ENCODE measurements around the gene NUP62.

DNA sequence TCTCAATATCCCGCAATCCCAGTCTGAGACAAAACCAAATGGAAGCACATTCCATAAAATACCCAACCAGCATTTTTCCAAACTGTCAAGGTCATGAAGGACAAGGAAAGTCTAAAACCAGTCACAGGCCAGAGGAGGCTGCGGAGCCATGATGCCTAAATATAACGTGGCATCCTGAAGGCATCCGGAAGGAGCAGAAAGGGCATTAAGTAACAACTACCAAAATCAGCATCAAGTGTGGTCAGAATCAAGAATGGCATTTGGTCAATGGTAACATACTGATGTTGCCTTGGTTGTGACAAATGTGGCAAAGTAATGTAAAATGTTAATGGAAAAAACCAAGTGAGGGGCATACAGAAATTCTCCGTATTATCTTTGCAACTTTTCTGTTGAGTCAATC, 3.8 kb downstream of the NUP62 start:
- TF ChIP-seq, protein P1, sequence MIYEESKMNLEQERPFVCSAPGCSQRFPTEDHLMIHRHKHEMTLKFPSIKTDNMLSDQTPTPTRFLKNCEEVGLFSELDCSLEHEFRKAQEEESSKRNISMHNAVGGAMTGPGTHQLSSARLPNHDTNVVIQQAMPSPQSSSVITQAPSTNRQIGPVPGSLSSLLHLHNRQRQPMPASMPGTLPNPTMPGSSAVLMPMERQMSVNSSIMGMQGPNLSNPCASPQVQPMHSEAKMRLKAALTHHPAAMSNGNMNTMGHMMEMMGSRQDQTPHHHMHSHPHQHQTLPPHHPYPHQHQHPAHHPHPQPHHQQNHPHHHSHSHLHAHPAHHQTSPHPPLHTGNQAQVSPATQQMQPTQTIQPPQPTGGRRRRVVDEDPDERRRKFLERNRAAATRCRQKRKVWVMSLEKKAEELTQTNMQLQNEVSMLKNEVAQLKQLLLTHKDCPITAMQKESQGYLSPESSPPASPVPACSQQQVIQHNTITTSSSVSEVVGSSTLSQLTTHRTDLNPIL (CRISPR knock-in tag; IDR thresholded peaks at IDR 0.05; ENCODE audit: low read depth), result no peak
- TF ChIP-seq GLIS3 (CRISPR knock-in tag; IDR thresholded peaks at IDR 0.05), result no peak
- TF ChIP-seq, protein P2, sequence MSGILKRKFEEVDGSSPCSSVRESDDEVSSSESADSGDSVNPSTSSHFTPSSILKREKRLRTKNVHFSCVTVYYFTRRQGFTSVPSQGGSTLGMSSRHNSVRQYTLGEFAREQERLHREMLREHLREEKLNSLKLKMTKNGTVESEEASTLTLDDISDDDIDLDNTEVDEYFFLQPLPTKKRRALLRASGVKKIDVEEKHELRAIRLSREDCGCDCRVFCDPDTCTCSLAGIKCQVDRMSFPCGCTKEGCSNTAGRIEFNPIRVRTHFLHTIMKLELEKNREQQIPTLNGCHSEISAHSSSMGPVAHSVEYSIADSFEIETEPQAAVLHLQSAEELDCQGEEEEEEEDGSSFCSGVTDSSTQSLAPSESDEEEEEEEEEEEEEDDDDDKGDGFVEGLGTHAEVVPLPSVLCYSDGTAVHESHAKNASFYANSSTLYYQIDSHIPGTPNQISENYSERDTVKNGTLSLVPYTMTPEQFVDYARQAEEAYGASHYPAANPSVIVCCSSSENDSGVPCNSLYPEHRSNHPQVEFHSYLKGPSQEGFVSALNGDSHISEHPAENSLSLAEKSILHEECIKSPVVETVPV (CRISPR knock-in tag; IDR thresholded peaks at IDR 0.05), result no peak
- TF ChIP-seq TOX (CRISPR knock-in tag; IDR thresholded peaks at IDR 0.05; ENCODE audit: borderline replicate concordance), result no peak
- no peak for TF ChIP-seq OSR1 (CRISPR knock-in tag; IDR thresholded peaks at IDR 0.05)
- no peak for TF ChIP-seq TCF4 (CRISPR knock-in tag; IDR thresholded peaks at IDR 0.05; ENCODE audit: borderline replicate concordance)
- no peak for TF ChIP-seq ARNTL (CRISPR knock-in tag; IDR thresholded peaks at IDR 0.05; ENCODE audit: borderline replicate concordance, low read depth)
